SK-N-SH treated with all-trans-retinoic acid at 6 μM for 48 hours (cell line): Measurements from ENCODE around the gene CDT1.
"Not testable (repeated sequence)": the region's sequence is repeated elsewhere in the genome, so short reads cannot be mapped to it uniquely, and the experiment has no call there.

Source experiments
- ATAC-seq: fragments of 200-7000 bp; cut with Tn5 transposase; 3 replicates; pipeline ENCODE4 v1.9.1; 2020; ENCODE audit warnings: mild to moderate bottlenecking, moderate library complexity
- ARNTL ChIP-seq: fragments of 450-650 bp; formaldehyde crosslinking; IDR thresholded peaks from 2 replicates; pipeline ENCODE4 v1.5.0; 2020; ENCODE audit warnings: low read depth, mild to moderate bottlenecking, moderate library complexity, borderline replicate concordance
- BACH2 ChIP-seq: fragments of 250-450 bp; sonication (Bioruptor Pico); IDR thresholded peaks from 2 replicates; pipeline ENCODE4 v1.9.0; 2021; ENCODE audit warnings: mild to moderate bottlenecking, borderline replicate concordance
- CREB5 ChIP-seq: fragments of 250-450 bp; sonication (Bioruptor Pico); IDR thresholded peaks from 2 replicates; pipeline ENCODE4 v1.5.1; 2020; ENCODE audit warnings: low read depth, mild to moderate bottlenecking, moderate library complexity
- CSDC2 ChIP-seq: fragments of 250-450 bp; sonication (Bioruptor Pico); IDR thresholded peaks from 2 replicates; pipeline ENCODE4 v1.5.0; 2020; ENCODE audit warnings: mild to moderate bottlenecking, moderate library complexity
- ESRRG ChIP-seq: fragments of 250-450 bp; sonication (Bioruptor Pico); IDR thresholded peaks from 2 replicates; pipeline ENCODE4 v1.6.1; 2021; ENCODE audit warnings: mild to moderate bottlenecking
- GLIS3 ChIP-seq: fragments of 250-450 bp; sonication (Bioruptor Pico); IDR thresholded peaks from 2 replicates; pipeline ENCODE4 v1.5.0; 2020; ENCODE audit warnings: mild to moderate bottlenecking, moderate library complexity
- ISL1 ChIP-seq: fragments of 250-450 bp; sonication (Bioruptor Pico); IDR thresholded peaks from 2 replicates; pipeline ENCODE4 v2.1.2; 2022; ENCODE audit warnings: mild to moderate bottlenecking, moderate library complexity
- OSR1 ChIP-seq: fragments of 250-450 bp; sonication (Bioruptor Pico); IDR thresholded peaks from 2 replicates; pipeline ENCODE4 v1.8.0; 2022; ENCODE audit warnings: moderate library complexity, mild to moderate bottlenecking, inconsistent platforms
- RARB ChIP-seq: fragments of 250-450 bp; sonication (Bioruptor Pico); IDR thresholded peaks from 2 replicates; pipeline ENCODE4 v1.8.0; 2021; ENCODE audit warnings: mild to moderate bottlenecking, moderate library complexity
- TCF4 ChIP-seq: fragments of 250-450 bp; sonication (Bioruptor Pico); IDR thresholded peaks from 2 replicates; pipeline ENCODE4 v1.8.0; 2021; ENCODE audit warnings: mild to moderate bottlenecking, moderate library complexity, borderline replicate concordance
- TOX ChIP-seq: fragments of 250-450 bp; sonication (Bioruptor Pico); IDR thresholded peaks from 2 replicates; pipeline ENCODE4 v1.8.0; 2021; ENCODE audit warnings: mild to moderate bottlenecking, moderate library complexity, borderline replicate concordance
- ZFP3 ChIP-seq: fragments of 250-450 bp; sonication (Bioruptor Pico); IDR thresholded peaks from 2 replicates; pipeline ENCODE4 v1.5.0; 2020; ENCODE audit warnings: mild to moderate bottlenecking, moderate library complexity
- ZFP30 ChIP-seq: fragments of 450-650 bp; formaldehyde crosslinking; IDR thresholded peaks from 2 replicates; pipeline ENCODE4 v1.5.0; 2022; ENCODE audit warnings: mild to moderate bottlenecking, moderate library complexity
- ZNF70 ChIP-seq: fragments of 450-650 bp; formaldehyde crosslinking; IDR thresholded peaks from 2 replicates; pipeline ENCODE4 v1.5.0; 2020; ENCODE audit warnings: mild to moderate bottlenecking, moderate library complexity
- ZNF8 ChIP-seq: fragments of 450-650 bp; formaldehyde crosslinking; IDR thresholded peaks from 2 replicates; pipeline ENCODE4 v1.5.0; 2020; ENCODE audit warnings: mild to moderate bottlenecking, moderate library complexity
- TF ChIP-seq, protein P1 (sequence below): fragments of 250-450 bp; sonication (Bioruptor Pico); IDR thresholded peaks from 2 replicates; pipeline ENCODE4 v1.8.0; 2020; ENCODE audit warnings: mild to moderate bottlenecking, moderate library complexity, borderline replicate concordance
- TF ChIP-seq, protein P2 (sequence below): fragments of 250-450 bp; sonication (Bioruptor Pico); IDR thresholded peaks from 2 replicates; pipeline ENCODE4 v1.5.1; 2021; ENCODE audit warnings: mild to moderate bottlenecking, moderate library complexity
- TF ChIP-seq, protein P3 (sequence below): fragments of 250-450 bp; sonication (Bioruptor Pico); IDR thresholded peaks from 2 replicates; pipeline ENCODE4 v1.5.0; 2020; ENCODE audit warnings: mild to moderate bottlenecking, moderate library complexity

CDT1 gene

GRCh38 chr16:88769617-88770460 lies 33.8 kb upstream of the CDT1 start:
- ATAC-seq: peak; percentile 11; the same call in 2 of the 3 replicates

DNA sequence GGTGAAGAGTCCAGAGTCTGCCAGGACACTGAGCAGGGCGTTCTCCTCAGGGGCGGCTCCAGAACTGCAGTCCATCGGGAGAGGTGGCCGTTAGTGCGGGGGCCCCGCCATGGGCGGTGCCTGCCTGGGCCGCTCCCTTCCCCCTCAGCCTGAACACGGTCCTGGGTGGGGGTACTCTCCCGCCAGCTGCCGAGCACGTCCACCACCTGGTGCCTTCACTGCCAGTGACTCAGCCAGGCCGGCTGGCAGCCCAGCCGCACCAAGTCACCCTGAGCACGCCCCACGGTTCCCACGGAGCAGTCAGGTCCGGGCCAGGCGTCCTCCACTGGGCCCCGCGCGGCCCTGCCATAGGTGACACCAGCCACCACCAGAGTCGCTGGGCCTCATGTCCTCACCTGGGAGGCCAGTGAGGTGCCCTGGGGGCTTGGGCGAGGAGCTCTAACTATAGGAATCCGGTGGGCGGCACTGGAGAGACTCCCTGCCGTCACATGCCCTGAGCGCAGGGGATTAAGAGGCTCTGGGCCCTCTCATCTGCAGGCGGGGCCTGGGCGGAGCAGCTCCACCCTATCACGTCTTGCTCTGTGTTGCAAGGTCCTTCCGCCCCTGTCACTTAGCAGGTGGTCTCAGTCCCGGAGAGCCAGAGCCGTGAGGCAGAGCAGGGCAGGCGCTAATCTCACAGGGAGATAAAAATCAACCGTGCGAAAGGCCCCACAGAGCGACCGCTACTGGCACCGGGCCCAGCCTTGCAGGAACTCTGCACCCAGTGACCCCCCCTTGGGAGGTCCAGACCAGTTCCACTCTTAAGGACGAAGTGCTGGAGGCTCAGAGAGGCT lies 32.9 kb upstream of the CDT1 start:
- ATAC-seq: peak; percentile 73
- TF ChIP-seq, protein P1, sequence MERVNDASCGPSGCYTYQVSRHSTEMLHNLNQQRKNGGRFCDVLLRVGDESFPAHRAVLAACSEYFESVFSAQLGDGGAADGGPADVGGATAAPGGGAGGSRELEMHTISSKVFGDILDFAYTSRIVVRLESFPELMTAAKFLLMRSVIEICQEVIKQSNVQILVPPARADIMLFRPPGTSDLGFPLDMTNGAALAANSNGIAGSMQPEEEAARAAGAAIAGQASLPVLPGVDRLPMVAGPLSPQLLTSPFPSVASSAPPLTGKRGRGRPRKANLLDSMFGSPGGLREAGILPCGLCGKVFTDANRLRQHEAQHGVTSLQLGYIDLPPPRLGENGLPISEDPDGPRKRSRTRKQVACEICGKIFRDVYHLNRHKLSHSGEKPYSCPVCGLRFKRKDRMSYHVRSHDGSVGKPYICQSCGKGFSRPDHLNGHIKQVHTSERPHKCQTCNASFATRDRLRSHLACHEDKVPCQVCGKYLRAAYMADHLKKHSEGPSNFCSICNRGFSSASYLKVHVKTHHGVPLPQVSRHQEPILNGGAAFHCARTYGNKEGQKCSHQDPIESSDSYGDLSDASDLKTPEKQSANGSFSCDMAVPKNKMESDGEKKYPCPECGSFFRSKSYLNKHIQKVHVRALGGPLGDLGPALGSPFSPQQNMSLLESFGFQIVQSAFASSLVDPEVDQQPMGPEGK: peak; percentile 81; the same call in 1 of the 2 replicates
- no peak for TF ChIP-seq TOX (CRISPR knock-in tag)

More at GRCh38 chr16:88769617-88770460, 33.8 kb upstream of the CDT1 start:
- no peak for TF ChIP-seq ZNF8
- no peak for TF ChIP-seq CSDC2 (CRISPR knock-in tag)
- TF ChIP-seq ARNTL: no peak
- TF ChIP-seq ZNF70 (CRISPR knock-in tag): no peak
- TF ChIP-seq ISL1 (CRISPR knock-in tag): no peak
- TF ChIP-seq, protein P2, sequence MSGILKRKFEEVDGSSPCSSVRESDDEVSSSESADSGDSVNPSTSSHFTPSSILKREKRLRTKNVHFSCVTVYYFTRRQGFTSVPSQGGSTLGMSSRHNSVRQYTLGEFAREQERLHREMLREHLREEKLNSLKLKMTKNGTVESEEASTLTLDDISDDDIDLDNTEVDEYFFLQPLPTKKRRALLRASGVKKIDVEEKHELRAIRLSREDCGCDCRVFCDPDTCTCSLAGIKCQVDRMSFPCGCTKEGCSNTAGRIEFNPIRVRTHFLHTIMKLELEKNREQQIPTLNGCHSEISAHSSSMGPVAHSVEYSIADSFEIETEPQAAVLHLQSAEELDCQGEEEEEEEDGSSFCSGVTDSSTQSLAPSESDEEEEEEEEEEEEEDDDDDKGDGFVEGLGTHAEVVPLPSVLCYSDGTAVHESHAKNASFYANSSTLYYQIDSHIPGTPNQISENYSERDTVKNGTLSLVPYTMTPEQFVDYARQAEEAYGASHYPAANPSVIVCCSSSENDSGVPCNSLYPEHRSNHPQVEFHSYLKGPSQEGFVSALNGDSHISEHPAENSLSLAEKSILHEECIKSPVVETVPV (CRISPR knock-in tag): no peak
- TF ChIP-seq, protein P3, sequence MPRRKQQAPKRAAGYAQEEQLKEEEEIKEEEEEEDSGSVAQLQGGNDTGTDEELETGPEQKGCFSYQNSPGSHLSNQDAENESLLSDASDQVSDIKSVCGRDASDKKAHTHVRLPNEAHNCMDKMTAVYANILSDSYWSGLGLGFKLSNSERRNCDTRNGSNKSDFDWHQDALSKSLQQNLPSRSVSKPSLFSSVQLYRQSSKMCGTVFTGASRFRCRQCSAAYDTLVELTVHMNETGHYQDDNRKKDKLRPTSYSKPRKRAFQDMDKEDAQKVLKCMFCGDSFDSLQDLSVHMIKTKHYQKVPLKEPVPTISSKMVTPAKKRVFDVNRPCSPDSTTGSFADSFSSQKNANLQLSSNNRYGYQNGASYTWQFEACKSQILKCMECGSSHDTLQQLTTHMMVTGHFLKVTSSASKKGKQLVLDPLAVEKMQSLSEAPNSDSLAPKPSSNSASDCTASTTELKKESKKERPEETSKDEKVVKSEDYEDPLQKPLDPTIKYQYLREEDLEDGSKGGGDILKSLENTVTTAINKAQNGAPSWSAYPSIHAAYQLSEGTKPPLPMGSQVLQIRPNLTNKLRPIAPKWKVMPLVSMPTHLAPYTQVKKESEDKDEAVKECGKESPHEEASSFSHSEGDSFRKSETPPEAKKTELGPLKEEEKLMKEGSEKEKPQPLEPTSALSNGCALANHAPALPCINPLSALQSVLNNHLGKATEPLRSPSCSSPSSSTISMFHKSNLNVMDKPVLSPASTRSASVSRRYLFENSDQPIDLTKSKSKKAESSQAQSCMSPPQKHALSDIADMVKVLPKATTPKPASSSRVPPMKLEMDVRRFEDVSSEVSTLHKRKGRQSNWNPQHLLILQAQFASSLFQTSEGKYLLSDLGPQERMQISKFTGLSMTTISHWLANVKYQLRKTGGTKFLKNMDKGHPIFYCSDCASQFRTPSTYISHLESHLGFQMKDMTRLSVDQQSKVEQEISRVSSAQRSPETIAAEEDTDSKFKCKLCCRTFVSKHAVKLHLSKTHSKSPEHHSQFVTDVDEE: no peak
- no peak for TF ChIP-seq ZFP30 (CRISPR knock-in tag)
- TF ChIP-seq GLIS3: no peak
- no peak for TF ChIP-seq RARB
- TF ChIP-seq OSR1 (CRISPR knock-in tag): no peak
- TF ChIP-seq BACH2 (CRISPR knock-in tag): no peak
- no peak for TF ChIP-seq ESRRG

DNA sequence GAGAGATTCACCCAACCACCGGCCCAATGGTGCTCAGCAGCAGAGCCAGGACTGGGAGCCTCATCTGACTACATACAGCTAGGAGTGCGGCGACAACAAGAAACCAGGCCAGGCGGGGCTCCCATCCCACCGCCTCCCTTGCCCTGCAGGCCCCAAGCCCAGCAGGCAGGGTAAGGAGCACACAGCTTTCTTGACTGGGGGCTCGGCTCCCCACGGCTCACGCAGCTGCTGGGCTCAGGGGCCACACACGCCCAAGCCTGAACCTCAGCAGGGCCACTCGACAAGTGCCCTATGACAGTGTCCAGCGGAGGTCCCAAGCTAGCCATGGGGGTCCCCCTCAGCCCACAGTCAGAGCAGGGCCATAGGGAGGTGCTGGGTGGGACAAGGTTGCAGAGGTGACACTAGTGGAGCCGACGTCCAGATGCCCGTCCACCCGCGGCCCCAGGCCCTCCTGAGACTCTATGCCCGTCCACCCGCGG lies 32.3 kb upstream of the CDT1 start:
- TF ChIP-seq ZNF8 (no peak), ISL1 (CRISPR knock-in tag) (no peak), ZFP3 (CRISPR knock-in tag) (0 out of 2 replicates have a peak, but pooled peaks have one; percentile 18), TOX (CRISPR knock-in tag) (no peak)
- TF ChIP-seq, all 23 proteins: peak for 1
- peak; percentile 25; the same call in 2 of the 3 replicates for ATAC-seq

DNA sequence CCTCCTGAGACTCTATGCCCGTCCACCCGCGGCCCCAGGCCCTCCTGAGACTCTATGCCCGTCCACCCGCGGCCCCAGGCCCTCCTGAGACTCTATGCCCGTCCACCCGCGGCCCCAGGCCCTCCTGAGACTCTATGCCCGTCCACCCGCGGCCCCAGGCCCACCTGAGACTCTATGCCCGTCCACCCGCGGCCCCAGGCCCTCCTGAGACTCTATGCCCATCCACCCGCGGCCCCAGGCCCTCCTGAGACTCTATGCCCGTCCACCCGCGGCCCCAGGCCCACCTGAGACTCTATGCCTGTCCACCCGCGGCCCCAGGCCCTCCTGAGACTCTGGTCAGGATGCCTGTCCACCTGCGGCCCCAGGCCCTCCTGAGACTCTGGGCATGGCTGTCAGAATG lies 31.8 kb upstream of the CDT1 start:
- ATAC-seq: not testable (repeated sequence)

GRCh38 chr16:88772871-88773811 lies 30.4 kb upstream of the CDT1 start:
- TF ChIP-seq, protein P1: no peak
- 0 out of 2 replicates have a peak, but pooled peaks have one; percentile 17 for TF ChIP-seq ARNTL
- no peak for TF ChIP-seq TCF4 (CRISPR knock-in tag)
- no peak for TF ChIP-seq CREB5
- ATAC-seq: peak; percentile 79
